ENCODE results near the gene RNASE12.
"Not testable (repeated sequence)": the region's sequence is repeated elsewhere in the genome, so short reads cannot be mapped to it uniquely, and the experiment has no call there.

RNASE12 gene

DNA sequence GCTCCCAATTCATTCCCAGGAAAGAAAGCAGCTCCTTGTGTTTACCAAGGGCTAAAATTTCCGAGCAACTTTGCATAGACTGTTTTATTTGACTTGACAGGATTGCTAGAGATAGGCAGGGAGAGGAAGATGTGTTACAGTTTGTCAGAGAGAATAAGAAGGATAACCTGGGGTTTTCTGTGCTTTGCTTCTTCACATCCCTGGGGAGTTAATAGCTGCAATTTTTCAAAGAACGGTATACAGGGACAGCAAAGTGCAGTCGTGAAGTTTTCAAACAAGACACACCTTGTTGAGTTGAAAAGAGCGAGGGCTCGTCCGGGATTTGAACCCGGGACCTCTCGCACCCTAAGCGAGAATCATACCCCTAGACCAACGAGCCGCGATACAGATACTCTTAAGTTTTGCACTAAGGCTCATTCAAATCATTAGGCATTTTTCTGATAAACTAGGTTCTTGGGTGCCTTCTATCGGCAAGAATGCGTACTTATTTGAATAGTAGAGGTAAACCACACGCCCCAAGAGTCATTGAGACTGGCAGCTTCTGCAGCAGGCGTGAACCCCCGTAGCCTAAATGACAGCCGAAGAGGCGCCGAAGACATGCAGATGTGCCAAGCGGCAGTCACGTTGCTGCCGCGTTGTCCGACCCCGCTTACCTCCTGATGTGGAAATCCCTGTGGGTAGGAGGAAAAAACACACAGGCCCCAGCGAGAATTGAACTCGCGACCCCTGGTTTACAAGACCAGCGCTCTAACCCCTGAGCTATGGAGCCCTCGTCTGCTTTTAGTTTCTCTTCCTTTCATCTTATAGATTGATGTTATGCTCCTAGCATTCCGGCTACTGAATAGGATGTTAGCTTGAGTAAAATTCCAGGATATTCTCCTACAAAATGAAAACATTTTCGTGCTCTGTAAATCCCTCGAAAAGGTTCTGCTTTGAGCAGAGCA is 22.2 kb upstream of the RNASE12 start:
- DNase-seq: peak; percentile 99

DNA sequence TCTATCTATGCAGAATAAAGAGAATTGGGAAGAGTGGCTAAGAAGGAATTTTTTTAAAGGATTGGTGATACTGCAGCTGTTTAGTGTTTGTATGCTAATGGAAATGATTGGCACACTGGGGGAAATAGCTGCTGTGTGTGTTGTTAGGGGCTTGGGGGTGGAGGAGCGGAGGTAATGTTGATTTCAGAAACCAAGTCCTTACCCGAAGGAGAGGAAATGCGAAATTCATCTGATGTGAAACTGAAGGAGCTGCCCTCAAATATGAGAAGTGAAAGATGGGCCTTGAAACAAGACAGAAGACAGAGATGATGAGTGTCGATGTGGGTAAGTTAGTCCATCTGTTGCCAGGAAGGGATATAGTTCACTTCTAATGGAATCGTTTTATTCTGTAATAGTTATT is 21.2 kb upstream of the RNASE12 start:
- no peak for DNase-seq

DNA sequence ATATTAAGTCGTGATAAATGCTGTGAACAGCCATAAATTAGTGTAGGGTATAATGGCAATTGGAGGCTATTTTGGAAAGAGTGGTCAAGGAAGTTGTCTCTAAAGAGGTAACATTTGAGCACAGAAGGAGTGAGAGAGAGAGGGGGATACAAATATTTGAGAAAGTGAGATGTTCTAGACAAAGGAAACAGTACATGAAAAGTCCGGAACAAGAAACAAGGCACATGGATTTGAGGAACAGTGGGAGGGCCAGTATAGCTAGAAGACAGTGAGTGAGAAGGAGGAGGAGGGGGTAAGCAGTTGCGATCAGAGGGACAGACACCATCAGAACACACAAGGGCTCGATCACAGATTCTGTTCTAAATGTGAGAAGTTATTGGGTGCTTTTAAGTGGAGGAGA is 20.1 kb upstream of the RNASE12 start:
- DNase-seq: no peak

DNA sequence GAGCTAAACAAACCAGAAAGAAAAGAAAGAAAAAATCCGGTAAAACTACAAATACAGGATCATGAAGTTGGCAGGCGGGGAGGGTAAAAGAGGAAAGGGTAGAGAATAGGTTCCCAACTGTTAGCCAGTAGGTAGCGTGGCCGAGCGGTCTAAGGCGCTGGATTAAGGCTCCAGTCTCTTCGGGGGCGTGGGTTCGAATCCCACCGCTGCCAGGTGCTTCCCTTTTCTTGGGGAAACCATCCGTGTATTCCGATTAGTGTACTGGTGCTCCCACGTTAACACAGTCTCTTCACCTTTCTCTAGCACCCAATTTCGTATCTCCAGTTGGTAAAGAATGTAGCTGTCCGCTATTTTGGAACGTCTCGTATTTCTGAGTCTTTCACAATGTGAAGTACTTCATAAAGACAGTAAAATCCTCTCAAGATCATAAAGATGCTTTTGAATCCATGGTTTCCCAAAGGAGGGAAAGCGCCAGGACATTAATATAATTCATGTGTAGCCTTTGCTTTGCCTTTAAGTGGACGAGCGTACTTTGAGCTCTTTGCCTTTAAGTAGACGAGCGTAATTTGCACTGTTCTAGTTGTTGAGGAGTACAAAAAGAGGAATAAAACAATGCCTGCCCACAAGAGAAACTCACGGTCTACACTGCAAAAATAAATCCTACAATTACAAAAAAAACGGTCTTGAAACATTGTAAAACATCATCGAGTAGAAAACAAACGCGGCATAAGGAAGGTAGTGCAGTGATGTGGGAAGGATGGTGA is 19.0 kb upstream of the RNASE12 start:
- DNase-seq: peak; percentile 86

DNA sequence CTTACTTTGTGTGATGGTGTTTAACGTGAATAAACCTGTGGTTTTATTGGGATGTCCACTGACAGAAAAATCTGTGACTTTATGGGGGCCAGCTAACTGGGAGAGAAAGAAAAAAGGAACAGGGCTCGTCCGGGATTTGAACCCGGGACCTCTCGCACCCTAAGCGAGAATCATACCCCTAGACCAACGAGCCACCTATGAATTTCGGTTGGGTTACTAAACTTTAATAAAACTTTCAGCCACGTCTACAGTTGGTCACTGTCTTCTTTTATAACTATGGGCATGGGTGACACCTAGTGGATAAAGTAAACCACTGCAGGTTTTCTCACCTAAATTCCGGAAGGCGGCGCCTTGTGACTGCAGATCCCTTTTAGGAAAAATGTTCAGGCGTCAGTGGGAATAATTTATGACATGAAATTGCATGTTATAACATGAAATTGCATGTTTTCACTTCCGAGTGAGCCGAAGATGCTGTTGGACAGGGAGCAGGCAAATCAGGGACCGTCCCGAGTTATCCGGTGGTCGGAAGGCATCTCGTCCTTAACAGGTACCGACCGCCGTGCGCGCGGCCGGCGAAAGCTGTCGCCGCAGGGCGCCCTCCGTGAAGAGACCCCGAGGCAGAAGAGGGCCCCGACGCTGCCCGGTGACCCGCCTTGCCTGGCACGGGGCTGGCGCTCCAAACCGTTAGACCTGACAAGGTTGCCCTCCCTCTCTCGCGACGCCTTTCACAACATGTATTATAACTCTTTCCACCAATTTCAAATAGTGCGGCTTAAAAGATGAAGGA is 18.2 kb upstream of the RNASE12 start:
- DNase-seq: peak; percentile 90

DNA sequence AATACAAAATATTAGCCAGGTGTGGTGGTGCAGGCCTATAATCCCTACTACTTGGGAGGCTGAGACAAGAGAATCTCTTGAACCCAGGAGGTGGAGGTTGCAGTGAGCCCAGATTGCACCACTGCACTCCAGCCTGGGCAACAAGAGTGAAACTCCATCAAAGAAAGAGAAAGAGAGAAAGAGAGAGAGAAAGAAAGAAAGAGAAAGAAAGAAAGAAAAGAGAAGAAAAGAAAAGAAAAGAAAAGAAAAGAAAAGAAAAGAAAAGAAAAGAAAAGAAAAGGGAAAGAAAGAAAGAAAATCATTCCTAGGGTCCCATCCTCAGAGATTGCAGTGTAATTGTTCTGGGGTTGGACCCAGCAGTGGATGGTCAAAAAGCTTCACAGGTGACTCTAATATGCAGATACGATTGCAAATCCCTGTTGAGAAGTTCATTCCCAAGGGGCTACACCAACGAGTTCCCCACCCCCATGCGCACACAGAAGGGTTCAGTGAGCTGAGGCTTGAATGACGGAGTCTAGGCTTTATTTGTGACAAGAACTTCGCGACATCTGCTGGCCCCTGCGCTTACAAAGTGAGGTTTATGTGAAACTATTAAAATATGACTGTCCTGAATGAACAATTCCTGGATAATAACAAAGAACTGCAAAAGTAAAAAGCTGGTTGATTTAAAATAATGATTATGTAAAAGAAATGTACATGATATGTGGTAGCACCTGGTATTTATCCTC is 17.4 kb upstream of the RNASE12 start:
- no peak for DNase-seq

DNA sequence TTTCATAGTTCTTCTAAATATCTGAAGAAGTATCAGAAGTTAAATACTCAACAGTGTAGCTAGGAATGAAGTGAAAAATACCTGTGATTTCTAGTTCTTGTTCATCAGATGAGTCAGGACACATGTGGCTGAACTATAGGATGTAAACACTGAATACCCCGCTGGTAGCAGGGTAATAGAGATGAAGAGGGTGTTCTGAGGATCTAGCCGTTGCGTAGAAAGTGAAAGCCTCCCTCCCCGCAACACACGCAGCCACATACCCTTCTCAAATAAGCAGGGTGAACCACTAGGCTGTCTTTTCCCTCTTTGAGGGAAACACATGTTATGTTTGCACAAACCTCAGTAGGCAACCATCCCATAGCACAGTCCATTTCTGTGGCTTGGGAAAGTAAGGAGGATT is 16.4 kb upstream of the RNASE12 start:
- DNase-seq: no peak

DNA sequence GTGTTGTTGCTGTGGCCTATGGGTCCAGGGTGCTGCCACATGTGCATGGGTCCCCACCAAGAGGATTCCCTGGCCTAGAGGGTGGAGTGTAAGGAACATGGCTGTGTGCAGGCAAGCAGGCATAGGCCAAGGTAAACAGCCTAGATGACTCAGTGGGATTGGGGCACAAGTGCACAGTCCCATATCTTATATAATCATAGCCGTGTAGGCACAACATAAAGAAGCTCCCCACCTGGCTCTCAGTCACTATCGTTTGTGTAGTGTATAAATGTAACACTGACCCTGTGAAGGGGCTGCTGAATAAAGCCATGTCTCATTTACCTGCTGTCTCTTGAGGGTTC is 15.7 kb upstream of the RNASE12 start:
- no peak for DNase-seq

DNA sequence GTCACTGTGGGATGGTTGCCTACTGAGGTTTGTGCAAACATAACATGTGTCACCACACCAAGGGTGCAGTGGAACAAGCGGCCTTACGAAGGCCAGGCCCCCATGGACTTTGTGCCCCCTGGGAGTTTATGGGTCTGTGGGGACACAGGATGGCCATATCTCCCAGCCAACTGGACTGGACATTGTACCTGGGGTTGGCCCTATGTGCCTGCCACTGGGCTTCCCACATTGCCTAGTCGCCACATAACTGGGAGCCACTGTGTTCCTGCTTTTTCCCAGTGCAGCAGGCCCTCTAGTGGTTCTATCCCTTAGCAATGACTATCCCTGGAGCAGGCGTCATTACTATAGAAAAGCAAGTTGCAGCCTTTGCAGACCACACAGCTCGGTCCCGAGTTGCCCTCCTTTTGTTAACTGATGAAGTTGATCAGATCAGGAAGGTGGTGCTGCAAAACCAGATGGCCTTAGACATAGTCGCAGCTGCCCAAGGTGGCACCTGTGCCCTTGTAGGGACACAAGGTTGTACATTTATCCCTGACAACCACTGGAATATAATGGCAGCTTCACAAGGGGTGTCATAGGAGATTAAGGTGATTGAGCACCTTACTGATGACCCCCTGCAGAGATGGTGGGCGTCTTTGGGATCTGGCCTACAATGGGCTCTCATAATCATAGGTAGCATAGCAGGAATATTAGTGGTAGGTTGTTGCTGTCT is 15.2 kb upstream of the RNASE12 start:
- DNase-seq: peak; percentile 22

DNA sequence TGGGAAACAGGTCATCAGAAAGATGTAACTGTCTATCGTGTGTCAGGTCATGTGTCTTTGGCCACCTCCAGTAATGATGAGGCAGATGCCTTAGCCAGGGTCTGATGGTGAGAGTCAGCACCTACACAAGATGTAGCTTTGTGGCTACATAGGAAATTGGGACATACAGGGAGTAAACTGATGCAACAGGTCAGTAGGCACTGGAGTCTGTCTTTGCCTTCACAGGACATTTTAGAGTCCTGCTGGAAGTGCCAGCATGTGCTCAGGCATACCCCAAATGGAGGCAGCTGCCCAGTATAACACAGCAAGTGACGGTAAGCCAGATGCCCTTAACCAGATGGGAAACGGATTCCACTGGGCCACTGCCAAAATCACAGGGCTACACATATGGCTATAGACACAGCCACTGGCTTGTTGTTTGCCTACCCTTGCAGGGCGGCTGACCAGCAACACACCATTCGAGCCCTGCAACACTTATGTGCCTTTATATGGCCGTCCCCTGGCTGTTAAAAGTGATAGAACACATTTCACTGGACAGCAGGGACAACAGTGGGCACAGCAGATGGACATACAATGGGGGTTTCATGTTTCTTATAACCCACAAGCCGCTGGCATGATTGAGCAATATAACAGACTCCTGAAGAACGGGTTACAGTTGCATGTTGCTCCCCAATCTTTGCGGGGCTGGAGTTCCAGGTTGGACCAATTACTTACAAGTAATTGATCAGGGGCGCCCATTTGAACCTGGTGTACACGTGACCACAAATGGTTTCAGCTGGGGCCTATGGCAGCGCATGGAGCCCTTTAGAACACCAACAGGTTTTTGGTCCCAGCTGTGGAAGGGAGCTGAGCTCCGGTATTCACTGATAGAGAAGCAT is 12.9 kb upstream of the RNASE12 start:
- no peak for DNase-seq

DNA sequence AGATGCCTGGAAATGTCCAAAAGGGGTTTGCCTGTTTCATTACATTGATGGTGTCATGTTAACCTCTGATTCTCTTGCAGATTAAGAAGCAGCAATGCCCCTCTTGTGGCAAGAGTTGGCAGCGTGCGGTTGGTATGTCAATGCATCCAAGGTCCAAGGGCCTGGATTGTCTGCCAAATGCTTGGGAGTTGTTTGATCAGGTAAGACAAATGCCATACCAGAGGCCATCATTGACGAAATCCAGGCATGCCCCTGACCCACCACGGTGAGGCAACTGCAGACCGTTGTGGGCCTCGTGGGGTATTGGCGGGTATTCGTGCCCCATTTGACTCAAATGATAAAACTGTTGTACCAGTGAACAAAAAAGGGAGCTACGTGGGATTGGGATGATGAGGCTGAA is 11.4 kb upstream of the RNASE12 start:
- no peak for DNase-seq

DNA sequence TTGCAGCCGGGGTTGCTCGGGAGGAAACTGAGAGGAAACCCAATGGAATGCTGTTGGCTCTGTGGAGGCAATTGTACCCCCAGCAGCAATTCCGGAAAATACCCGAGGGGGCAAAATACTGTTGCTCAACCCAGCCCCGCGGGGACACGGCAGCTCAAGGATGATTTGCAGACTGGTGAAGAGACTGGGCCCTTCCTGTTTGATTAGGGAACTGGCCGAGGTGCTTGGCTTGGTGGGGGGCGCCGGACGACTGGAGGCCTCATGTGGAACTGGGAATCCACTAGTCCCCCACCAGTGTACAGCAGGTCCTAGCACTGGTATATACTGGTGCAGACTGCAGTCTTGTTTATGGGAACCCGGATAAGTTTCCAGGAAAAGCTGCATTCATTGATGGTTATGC is 10.3 kb upstream of the RNASE12 start:
- DNase-seq: no peak

DNA sequence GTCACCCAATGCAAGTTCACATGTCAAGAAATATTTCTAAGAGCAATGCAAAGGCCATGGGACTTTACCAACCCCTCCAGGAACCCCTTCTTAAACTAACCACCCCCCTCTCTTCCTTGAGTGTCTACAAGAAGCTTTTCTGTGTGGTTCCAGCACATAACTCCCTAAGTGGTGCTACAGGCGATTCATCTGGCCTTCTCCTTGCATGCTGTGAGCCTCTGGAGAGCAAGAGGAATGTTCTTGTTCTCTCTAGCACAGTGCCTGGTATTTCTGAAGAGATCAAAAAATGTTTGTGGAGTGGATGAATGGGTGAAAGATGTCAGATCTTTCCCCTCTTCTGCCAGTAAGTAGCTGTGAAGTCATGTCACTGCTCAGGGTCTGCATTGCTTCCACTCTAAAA is 5.9 kb upstream of the RNASE12 start:
- DNase-seq: no peak

DNA sequence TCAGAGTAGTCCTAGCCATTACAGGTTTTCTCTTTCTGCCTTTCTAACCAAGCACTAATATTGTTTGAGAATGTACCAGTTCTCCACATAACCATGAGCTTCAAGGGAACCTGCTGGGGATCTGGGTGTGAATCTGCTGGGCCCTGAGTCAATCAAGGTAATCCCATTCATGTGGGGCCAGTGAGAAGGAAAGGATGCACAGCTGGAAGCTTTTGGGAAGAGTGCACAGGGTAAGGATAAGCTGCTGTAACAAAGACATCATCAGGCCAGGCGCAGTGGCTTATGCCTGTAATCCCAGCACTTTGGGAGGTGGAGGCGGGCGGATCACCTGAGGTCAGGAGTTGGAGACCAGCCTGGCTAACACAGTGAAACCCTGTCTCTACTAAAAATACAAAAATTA is 4.5 kb upstream of the RNASE12 start:
- DNase-seq: not testable (repeated sequence)

DNA sequence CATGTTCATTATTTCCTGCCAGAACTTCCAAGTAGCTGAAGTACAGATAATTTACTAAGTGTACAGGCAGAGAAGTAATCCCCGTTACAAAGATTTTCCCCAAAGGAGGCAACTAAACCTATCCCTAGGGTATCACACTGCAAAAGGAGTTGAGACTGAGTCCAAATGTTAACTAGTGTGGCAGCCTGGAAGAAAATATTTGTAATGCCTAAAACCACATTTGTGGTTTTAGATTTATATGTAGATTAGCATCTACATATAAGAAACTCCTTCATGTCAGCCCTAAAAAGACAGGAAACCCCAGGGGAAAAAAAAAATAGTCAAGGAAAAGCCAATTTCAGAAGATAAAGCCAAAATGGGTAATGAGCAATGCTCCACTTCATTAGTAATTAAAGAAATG is 1.4 kb upstream of the RNASE12 start:
- no peak for DNase-seq

DNA sequence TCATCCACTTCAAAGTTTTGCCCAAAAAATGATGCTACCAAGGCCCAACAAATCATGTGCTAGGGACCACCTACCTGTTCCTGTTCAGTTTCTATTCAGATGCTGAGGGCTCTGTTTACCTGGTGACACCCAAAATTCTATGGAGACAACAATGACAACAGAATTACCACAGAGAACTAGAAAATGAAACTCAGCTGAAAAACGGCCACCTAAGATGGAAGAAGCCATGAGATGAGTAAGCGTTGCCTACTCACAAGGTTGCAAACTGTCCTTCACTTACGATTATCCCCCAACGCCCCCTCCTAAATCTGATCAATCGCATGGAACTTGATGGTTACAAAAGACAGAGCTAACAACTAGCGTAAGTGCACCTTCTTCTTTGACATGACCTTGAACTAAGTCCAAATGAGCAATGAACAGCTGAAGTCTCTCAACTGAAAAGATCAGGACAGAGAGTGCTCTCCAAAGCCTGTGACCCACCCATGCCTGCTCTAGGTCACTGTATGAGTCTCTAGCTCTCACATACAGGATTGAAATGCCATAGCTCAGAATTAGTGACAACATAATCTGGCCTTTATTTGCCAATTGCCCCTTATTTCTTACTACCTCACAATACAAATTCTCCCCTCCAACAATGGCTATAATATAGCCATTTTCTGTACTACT is 3.6 kb downstream of the RNASE12 start, which contains the start of gene RNASE11:
Gene RNASE11 (minus strand): TSS at position 513 of the 666 bp plus-strand sequence.
- no peak for DNase-seq

DNA sequence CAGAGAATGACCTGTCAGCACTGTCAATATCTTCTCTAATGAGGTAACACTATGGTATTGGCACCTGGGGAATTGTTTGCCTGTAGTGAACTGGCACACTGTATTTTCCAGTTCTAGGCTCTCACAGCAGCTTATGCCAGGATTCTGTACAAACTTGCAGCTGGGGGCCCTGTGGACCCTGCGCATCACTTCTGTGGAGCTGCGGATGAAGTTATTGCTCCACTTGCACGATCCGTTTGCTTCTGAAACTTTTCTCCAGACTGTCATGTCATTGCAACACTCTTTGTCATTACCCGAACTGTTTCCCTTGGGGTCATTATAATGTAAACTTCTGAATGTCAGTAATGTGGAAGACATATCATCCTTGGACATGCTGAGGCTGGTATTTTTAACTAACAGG is 7.3 kb downstream of the RNASE12 start:
- DNase-seq: no peak

DNA sequence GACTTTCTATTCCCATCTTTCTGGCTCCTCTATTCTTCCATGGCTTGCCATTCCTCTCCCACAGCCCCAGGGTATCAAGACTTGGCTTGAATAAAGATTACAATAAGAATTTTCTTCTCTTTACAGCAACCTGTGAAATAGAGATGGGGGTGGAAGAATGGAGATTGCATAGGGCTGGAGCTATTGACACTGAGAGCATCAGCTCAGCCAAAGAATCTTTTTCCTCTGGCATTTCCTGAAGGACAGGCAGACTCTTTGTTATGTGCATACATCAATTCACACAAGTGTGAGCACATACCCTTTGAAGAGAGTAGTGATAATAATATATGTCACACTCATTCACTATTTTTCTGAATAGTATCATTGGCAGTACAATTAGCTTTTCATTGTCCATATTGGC is 8.0 kb downstream of the RNASE12 start:
- DNase-seq: no peak

DNA sequence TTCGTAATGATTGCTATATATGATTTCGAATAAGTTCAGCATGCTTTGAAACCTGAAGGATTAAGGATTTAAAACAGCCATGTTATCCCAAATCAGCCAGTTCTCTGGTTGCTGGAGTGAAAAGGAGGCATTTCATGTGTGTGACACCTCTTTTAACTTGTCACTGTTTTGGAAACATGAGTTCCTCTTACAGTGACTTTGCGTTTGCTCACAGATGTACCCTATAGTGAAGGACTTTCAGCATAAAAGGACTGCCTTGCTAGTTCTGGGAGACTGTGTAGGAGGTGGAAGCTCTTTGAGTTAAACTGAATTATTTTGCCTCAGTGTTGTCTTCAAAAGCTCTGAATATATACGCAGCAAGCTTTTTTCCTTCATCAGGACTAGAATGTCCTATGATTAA is 10.9 kb downstream of the RNASE12 start:
- DNase-seq: no peak

All from fibroblast of skin of scalp (primary cell).